Measurements from ENCODE around the gene SPEM3. TPM values are rescaled to one million over a fixed set of nuclear protein-coding genes. Genes with fewer than 3 reads are reported as not detected.

The SPEM3 gene
- total and polyA plus RNA-seq, 5 donors: not detected

GRCh38 chr17:7444682-7445618, 16.3 kb downstream of the SPEM3 start, which contains the start of gene CHRNB1:
TSS of gene CHRNB1 (plus strand) at chr17:7445061. CDS start at chr17:7445128, 67 bp downstream.
- intact Hi-C loops (cut with DNase I): no loop called here
- H3K4me1 ChIP-seq (ENCODE audit: control insufficient read depth, insufficient read depth, low read length): no peaks in the 10 kb centered on the region
- ATAC-seq: peak; percentile 86 to 88
- WGBS: 3% methylated on average over 51 of the region's 51 CpGs
- H3K4me3 ChIP-seq (ENCODE audit: low read length): peak within 1 kb of the TSS; percentile 45
- no peaks in the 10 kb centered on the region for H3K27me3 ChIP-seq (ENCODE audit: control insufficient read depth, insufficient read depth)
- peak; percentile 87 to 95 (median 94) for DNase-seq
- H3K27ac ChIP-seq (ENCODE audit: low read length): peak within 1 kb of the TSS; percentile 5
- no peaks in the 10 kb centered on the region for H3K9me3 ChIP-seq (ENCODE audit: control insufficient read depth, low read length)

DNA sequence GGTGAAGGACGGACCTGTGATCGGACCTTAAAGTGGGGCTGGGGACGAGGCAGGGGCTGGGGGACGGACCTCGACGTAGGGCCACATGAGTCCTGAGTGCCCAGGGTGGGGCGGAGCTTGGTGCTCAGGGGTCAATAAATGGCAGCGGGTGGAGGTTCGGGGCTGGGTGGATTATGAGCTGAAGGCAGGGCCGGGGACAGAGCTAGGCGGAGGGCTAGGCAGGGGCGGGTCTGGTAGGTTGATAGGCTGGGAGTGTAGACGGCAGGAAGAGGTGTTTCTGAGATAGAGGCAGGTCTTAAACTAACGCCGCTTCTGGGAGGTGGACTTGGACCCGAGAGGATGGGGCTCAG, 16.9 kb downstream of the SPEM3 start:
- 6% methylated on average over 16 of the region's 16 CpGs for WGBS
- Histone ChIP-seq H3K27ac (ENCODE audit: low read length) (no peak overlapping the region), H3K27me3 (ENCODE audit: control insufficient read depth, insufficient read depth) (no peaks in the 10 kb centered on the region), H3K9me3 (ENCODE audit: control insufficient read depth, low read length) (no peaks in the 10 kb centered on the region), H3K4me3 (ENCODE audit: low read length) (peak overlapping the region; percentile 45), H3K4me1 (ENCODE audit: control insufficient read depth, insufficient read depth, low read length) (no peaks in the 10 kb centered on the region)
- no peak for DNase-seq
- intact Hi-C loops (cut with DNase I): no loop called here
- ATAC-seq: peak in 1 of 2 donors; percentile 69

DNA sequence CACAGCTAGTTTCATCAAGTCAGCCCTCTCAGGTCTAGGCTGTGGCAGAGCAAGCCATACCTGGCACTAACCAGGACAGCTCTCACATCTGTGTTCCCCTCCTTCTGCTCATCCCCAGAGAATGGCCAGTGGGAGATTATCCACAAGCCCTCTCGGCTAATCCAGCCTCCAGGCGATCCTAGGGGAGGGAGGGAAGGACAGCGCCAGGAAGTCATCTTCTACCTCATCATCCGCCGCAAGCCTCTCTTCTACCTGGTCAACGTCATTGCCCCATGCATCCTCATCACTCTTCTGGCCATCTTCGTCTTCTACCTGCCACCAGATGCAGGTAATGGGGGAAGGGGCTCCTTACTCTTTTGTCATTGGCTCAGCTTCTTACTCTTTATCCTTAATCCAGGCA, 19.8 kb downstream of the SPEM3 start:
- DNase-seq (peak in 2 of 3 donors; percentile 0 to 23), ATAC-seq (no peak)
- Histone ChIP-seq H3K27ac (ENCODE audit: low read length) (no peak overlapping the region), H3K4me3 (ENCODE audit: low read length) (no peak overlapping the region), H3K27me3 (ENCODE audit: control insufficient read depth, insufficient read depth) (no peaks in the 10 kb centered on the region), H3K4me1 (ENCODE audit: control insufficient read depth, insufficient read depth, low read length) (no peaks in the 10 kb centered on the region), H3K9me3 (ENCODE audit: control insufficient read depth, low read length) (no peaks in the 10 kb centered on the region)
- intact Hi-C loops (cut with DNase I): no loop called here
- WGBS: 91% methylated on average over 7 of the region's 7 CpGs

DNA sequence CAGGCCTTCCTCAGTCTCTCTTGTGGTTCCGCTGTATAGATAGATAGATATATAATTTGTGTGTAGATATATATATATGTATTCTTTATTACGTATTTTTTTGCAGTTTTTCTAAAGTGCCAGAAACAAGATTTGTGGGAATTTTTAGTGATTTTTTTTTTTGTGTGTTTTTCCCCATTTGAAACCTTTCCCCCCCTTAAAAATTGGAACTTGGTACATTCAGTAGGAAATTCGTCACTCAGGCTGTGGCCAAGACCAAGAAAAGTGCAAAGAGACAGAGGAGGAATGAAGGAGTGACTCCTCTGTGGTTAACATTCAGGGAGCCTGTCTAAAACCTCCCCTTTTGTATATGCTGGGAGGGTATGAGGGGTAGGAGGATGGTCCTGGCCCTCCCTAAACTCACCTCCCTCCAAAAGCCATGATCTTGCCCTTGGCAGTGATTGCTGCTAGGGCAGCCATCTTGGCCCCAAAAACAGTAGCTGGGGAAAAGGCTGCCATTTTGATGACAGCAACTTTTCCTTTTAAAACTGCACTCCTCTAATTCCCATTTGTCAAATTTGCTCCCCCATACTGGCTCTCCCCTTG, 31.4 kb downstream of the SPEM3 start:
- intact Hi-C loops (cut with DNase I): no loop called here
- WGBS: 77% methylated on average over 3 of the region's 3 CpGs
- ATAC-seq (no peak), DNase-seq (no peak)
- Histone ChIP-seq H3K4me1 (ENCODE audit: control insufficient read depth, insufficient read depth, low read length) (peaks cover 5% of the 10 kb centered on the region), H3K27ac (ENCODE audit: low read length) (no peak overlapping the region), H3K4me3 (ENCODE audit: low read length) (no peak overlapping the region), H3K27me3 (ENCODE audit: control insufficient read depth, insufficient read depth) (no peaks in the 10 kb centered on the region), H3K9me3 (ENCODE audit: control insufficient read depth, low read length) (no peaks in the 10 kb centered on the region)

GRCh38 chr17:7460850-7461660, 32.4 kb downstream of the SPEM3 start:
- H3K4me1 ChIP-seq (ENCODE audit: control insufficient read depth, insufficient read depth, low read length): peaks cover 5% of the 10 kb centered on the region
- no peaks in the 10 kb centered on the region for H3K27me3 ChIP-seq (ENCODE audit: control insufficient read depth, insufficient read depth)
- peak in 1 of 3 donors; percentile 39 for DNase-seq
- intact Hi-C loops (cut with DNase I): no loop called here
- H3K9me3 ChIP-seq (ENCODE audit: control insufficient read depth, low read length): no peaks in the 10 kb centered on the region
- H3K4me3 ChIP-seq (ENCODE audit: low read length): no peak overlapping the region
- ATAC-seq: no peak
- 94% methylated on average over 7 of the region's 7 CpGs for WGBS
- H3K27ac ChIP-seq (ENCODE audit: low read length): no peak overlapping the region

DNA sequence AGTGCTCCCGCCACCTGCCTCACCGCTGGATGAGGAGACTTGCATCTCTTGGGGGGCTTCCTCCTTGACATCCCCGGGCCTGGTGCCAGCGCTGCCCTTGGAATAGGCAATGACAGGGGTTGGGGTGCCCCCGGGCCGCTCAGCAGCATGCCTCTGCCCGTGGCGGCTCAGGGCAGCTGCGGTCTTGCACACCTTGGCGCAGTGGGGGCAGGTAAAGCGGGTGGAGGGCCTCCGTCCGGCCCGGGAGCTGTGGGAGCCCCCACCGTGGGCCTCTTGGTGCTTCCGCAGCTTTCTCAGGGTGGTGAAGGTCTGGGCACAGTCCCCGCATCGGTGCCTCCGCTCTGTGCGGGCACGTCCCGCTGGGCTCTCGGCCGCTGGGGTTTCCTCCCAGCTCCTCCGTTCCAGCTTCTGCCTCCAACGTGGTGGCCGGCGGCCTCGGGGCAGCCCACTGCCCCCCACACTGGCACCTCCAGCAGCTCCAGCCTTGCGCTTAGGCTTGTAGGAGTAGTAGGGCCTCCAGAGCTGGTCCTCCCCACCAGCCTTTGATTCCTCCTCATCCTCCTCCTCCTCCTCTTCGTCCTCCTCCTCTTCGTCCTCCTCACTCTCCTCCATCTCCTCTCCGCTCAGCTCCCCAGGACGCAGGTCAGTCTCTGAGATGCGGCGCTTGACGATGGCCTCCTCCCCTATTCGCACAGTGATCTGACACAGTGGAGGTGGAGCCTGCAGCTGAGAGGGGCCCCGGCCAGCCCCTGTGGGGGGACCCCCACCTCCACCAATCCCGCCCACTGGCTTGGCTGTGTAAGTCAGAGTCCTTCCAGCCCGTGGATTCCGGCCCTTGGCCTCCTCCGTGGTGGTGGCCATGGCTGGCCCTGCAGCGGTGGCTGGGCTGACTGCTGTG, 34.1 kb downstream of the SPEM3 start:
- Histone ChIP-seq H3K27ac (ENCODE audit: low read length) (no peak overlapping the region), H3K9me3 (ENCODE audit: control insufficient read depth, low read length) (no peaks in the 10 kb centered on the region), H3K4me1 (ENCODE audit: control insufficient read depth, insufficient read depth, low read length) (peaks cover 4% of the 10 kb centered on the region), H3K27me3 (ENCODE audit: control insufficient read depth, insufficient read depth) (no peaks in the 10 kb centered on the region), H3K4me3 (ENCODE audit: low read length) (no peak overlapping the region)
- WGBS: 89% methylated on average over 44 of the region's 44 CpGs
- intact Hi-C loops (cut with DNase I): no loop called here
- ATAC-seq (peak in 1 of 2 donors; percentile 2), DNase-seq (peak; percentile 14 to 74 (median 68))

GRCh38 chr17:7463372-7463846, 34.8 kb downstream of the SPEM3 start:
- no peak for DNase-seq
- Histone ChIP-seq H3K4me3 (ENCODE audit: low read length) (no peak overlapping the region), H3K27me3 (ENCODE audit: control insufficient read depth, insufficient read depth) (no peaks in the 10 kb centered on the region), H3K27ac (ENCODE audit: low read length) (no peak overlapping the region), H3K9me3 (ENCODE audit: control insufficient read depth, low read length) (no peaks in the 10 kb centered on the region), H3K4me1 (ENCODE audit: control insufficient read depth, insufficient read depth, low read length) (peaks cover 4% of the 10 kb centered on the region)
- ATAC-seq: no peak
- intact Hi-C loops (cut with DNase I): no loop called here
- WGBS: 85% methylated on average over 14 of the region's 14 CpGs

DNA sequence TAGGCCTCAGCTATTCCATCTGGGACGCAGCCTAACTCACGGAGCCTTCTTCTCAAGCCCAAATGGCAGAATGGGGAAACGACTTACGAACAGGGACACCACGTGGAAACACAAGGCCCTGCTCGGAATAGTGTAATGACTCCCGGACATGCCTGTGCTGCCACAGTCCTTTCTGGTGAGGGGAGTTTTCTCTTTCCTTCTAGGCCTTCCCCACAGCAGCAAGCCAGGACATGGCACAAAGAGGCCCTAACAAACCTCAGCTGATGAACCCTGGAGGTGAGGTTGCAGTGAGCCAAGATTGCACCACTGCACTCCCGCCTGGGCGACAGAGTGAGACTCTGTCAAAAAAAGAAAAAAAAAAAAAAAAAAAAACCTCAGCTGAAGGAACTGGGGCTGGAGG, 35.4 kb downstream of the SPEM3 start:
- Histone ChIP-seq H3K27me3 (ENCODE audit: control insufficient read depth, insufficient read depth) (no peaks in the 10 kb centered on the region), H3K9me3 (ENCODE audit: control insufficient read depth, low read length) (no peaks in the 10 kb centered on the region), H3K4me3 (ENCODE audit: low read length) (no peak overlapping the region), H3K4me1 (ENCODE audit: control insufficient read depth, insufficient read depth, low read length) (peaks cover 4% of the 10 kb centered on the region), H3K27ac (ENCODE audit: low read length) (no peak overlapping the region)
- WGBS: 84% methylated on average over 9 of the region's 9 CpGs
- no peak for ATAC-seq
- intact Hi-C loops (cut with DNase I): no loop called here
- no peak for DNase-seq

DNA sequence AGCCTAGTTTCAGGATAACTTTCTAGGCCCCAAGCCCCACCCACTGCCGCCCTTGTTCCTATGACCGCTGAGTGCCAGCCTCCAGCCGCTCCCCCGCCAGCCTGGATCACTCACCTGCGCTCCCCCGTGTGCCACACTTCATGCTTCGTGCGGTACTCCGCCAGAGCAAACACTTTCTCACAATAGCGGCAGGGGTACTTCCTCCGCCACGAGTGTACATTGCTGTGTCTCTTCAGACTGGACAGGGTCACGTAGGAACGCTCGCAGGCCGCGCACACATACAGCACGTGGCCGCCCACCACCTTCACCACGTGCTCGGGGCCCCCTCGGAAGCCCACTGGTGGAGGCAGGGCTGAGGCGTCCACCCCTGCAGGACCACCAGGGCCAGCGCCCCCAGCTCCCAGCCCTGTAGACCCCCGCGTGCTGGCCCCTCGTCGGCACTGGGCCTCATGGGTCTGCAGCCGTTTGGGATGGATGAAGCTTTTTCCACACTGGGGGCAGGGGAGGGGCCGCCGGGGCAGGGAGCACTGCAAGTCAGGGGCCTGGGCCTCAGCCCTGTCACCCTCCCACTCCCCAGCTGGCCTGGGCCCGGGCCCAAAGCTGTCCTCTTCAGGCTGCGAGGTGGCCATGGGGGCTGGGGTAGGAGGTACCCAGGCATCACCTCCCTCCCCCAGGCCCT, 37.1 kb downstream of the SPEM3 start:
- WGBS: 86% methylated on average over 33 of the region's 33 CpGs
- no peak for ATAC-seq
- Histone ChIP-seq H3K9me3 (ENCODE audit: control insufficient read depth, low read length) (no peaks in the 10 kb centered on the region), H3K4me3 (ENCODE audit: low read length) (no peak overlapping the region), H3K4me1 (ENCODE audit: control insufficient read depth, insufficient read depth, low read length) (peaks cover 6% of the 10 kb centered on the region), H3K27ac (ENCODE audit: low read length) (peak overlapping the region; percentile 83), H3K27me3 (ENCODE audit: control insufficient read depth, insufficient read depth) (no peaks in the 10 kb centered on the region)
- DNase-seq: peak in 2 of 3 donors; percentile 15 to 48
- intact Hi-C loops (cut with DNase I): loop anchor here in 1 of 4 donors (2.0 kb wide), 1 partner anchor 15 kb away; no protein-coding TSS in a partner anchor

- H3K4me1 ChIP-seq (ENCODE audit: control insufficient read depth, insufficient read depth, low read length): peaks cover 9% of the 10 kb centered on the region
- H3K9me3 ChIP-seq (ENCODE audit: control insufficient read depth, low read length): no peaks in the 10 kb centered on the region
- H3K27ac ChIP-seq (ENCODE audit: low read length): peak overlapping the region; percentile 83
- WGBS: 68% methylated on average over 9 of the region's 9 CpGs
- DNase-seq (no peak), ATAC-seq (no peak)
- H3K27me3 ChIP-seq (ENCODE audit: control insufficient read depth, insufficient read depth): no peaks in the 10 kb centered on the region
- intact Hi-C loops (cut with DNase I): loop anchor here in 1 of 4 donors (2.0 kb wide), 1 partner anchor 15 kb away; no protein-coding TSS in a partner anchor
- no peak overlapping the region for H3K4me3 ChIP-seq (ENCODE audit: low read length)
Observed at GRCh38 chr17:7466318-7466638, 37.6 kb downstream of the SPEM3 start.

Data from right cardiac atrium (tissue), 5 donors.